Heart left ventricle (tissue), 13 donors: Measurements from ENCODE around the gene ITIH2.

Experiments used
- CTCF ChIP-seq, 12 donors: fragments of 200-600 bp; sonication (generic) in 4 of 12; IDR thresholded peaks; one replicate each; pipeline versions ENCODE4 v1.5.0 to v1.8.0; 2018 to 2022; ENCODE audit warnings: antibody characterized with exemption in 12 of 12, mild to moderate bottlenecking in 5 of 12
- POLR2A ChIP-seq, 2 donors: fragments of 450-650 bp; IDR thresholded peaks; one replicate each; pipeline ENCODE4 v1.6.1; 2017; ENCODE audit warnings: antibody characterized with exemption in 2 of 2, mild to moderate bottlenecking in 2 of 2, moderate library complexity in 2 of 2
- donor health status: ischemic (EF 13 %, LVEDD 7.1; RV severe dilation, severe dysfunction).
- donor health status: DM: no; HTN: yes; CAD: no.
- donor health status: DM: no; HTN: no; CAD: no.
- donor health status: ischemic (EF 25% LVEDD 6.9; RV normal size, moderate dysfunction).
- donor health status: ischemic (EF 25% LVEDD 5.7; RV mildly dilated, moderate dysfunction).
- donor health status: ischemic (EF 35%, LVEDD 5.7; RV mildly dilated, moderate dysfunction).
- donor health status: nonischemic (EF 11% LVEDD 7.7; RV severe dilation, severe dysfunction).
- donor health status: DM: yes; HTN: yes; CAD: no.
- donor health status: PGD.
- donor health status: ischemic (EF 29% LVEDD 5.4; RV normal size, mild dysfunction).
- donor health status: nonischemic (EF 23%, LVEDD 6.1; RV moderate dilation, normal function).

GRCh38 chr10:7715515-7715914 is 12.4 kb downstream of the ITIH2 start:
- no peak for TF ChIP-seq CTCF (IDR thresholded peaks at IDR 0.05)
- TF ChIP-seq POLR2A (IDR thresholded peaks at IDR 0.05), result no peak
